DMS 273 (cell line): Measurements from ENCODE around the gene GATA2.

Experiments used
- DNase-seq: peaks from one replicate; lab custom pipeline; 2025; ENCODE audit not compliant: unreplicated experiment; lab: John Stamatoyannopoulos, UW

Gene GATA2

DNA sequence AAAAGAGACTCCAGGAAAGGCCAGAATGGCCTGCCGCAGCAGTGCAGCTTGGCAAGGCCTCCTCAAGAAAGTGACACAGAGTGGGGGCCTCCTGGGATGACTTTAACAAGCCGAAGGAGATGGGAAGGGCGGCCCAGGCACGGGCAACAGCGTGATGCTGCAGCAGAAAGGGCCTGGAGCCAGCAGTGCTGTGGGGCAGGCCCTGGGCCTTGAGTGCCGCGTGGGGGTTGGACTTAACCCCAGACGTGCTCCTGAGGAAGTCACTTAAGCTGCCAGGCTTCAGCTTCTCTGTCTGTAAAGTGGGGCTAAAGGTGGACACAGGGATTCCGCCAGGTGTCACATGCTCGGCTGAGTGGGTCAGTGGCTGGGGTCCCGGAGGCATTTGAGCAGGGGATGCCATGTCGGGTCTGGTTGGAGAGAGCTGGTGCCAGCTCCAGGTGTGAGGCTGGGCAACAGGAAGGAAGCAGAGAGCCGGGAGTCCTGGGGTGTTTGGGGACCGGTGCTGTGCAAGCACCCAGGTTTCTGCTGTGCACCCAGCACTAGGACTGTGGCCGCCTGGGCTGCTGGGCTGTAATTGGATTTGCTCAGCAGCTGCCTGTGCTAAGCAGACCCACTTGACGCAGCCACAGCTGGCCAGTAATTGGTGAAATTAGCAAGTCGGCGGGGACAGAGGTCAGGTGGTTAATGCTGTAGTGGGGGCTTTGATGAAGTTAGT, 34.1 kb downstream of the GATA2 start:
- DNase-seq: peak; percentile 57

DNA sequence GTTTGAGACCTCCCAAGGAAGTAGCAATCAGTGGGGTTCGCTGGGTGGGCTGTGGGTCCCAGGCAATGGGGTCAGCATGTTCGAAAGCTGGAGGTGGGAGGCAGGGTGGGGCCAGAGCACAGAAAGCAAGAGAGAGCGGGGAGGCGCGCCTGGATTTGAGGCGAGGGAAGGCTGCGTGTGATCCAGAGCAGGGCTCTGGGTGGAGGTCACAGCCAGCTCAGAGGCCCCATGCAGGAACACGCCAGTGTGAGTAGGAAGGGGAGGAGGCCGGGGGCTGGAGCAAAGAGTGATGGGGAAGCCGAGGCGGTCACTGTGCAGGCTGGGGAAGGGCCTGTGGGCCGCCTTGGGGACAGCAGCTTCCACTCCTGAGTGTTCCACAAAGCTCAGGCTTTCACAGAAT, 35.1 kb downstream of the GATA2 start:
- no peak for DNase-seq

DNA sequence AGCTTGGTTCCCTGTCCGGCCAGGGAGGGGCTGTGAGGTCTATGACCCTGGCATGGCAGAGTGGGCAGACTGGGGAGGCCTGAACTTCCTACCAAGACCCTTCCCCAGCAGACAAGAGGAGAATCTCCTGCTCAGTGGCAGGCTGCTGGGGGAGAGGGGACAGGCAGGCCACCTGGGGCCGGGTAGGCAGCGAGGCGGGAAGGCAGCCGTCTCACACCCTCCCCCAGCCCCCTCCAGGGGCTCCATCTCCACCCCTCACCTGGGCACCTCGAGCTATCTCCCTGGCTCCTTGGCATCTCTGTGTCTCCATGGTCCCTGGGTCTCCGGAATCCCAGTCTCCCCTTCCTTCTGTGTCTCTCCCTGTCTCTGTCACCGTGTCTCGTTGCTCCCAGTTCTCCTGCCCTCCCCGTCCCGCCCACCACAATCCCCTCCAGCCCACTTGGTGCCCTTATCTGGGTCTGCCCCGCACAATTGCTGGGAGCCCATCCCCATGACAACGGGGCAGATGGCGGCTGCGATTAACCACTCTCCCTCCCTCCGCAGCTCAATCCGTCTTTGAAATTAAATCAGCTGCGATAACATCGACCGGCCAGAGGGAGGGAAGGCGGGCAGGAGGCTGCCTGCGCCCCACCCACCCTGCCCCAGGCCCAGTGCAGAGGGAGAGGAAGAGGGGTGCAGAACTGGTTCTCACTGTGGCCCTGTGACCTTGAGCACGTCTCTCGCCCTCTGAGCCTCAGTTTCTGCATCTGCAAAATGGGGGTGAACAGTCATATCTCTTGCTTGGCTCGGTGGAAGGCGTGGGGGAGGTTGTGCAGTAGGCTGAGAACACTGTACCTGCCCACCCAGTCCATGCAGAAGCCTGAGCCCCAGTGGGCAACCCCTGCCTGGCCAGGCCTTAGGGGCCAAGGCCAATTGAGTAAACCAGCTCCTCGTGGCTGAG, 36.0 kb downstream of the GATA2 start:
- peak; percentile 92 for DNase-seq

DNA sequence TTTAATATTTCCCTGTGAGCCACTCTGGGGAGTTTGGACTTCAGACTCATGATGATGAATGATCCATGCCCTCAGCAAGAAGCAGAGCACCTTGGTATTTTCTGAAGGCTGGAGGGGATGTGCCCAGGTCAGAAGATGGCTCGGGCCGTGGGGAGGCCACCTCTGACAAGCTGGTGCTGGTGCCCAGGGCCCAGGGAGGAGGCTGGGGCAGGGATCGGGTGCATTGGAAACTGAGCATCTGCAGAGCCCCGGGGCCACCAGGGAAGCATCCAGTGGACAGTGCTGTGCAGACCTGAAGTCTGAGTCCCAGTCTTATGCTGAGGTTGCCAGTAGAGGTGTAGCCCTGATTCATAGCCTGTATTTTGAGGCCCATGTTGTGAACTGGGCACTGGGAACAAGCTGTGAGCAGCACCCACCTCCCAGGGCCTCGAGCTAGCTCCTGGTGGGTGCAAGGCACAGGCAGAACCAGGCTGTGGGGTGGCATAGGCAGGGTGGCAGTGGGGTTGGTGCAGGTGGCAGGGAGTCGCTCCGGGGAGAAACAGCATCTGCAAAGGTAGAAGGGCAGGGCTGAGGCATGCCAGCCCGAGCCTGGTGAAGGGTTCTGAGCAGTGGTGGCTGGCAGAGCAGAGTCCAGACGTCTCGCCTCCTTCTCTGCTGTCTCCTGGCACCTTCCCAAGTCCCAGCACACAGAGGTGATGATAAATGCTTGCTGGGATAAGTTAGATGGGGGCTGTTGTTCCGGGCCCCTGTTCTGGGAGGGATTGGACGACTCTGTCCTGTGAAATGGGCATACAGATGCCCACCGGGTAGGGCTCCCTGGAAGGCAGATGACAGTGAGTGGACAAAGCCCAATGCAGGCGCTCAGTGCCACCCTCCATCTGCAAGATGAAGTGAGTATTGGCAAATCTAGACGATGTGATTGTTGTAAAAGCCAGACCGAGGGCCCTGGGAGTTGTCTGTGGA, 36.9 kb downstream of the GATA2 start:
- peak; percentile 82 for DNase-seq

DNA sequence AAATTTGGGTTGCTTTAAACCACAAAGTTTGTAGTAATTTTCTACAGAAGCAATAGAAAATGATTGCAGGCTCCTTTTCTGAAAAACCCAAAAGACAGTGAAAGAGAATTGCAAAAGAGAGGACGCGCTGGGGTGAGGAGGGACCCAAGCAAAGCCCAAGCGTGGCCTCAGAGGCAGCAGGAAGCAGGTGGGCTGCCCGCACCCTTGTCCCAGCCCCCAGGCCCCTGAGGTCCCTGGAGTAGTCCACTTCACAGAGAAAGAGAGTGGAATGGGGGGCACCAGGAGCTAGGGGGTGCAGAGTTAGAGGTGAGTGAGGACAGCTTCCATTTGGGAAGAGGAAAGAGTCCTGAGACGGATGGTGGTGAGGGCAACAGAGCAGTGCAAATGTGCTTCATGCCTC, 37.9 kb downstream of the GATA2 start:
- no peak for DNase-seq

DNA sequence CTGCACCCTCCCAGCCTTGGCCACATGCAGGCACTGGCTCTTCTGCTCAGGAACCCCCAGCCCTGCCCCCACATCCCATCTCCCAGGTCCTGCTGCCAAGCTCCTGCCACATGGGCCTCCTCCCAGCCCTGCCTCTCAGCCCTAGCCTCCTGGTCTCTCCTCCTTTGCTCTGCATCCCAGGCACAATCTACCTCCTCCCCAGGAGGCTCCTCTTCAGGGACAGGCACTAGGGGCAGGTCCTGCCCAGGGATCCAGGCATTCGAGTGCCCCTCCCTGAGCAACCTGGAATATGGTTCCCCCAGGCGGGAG, 38.7 kb downstream of the GATA2 start:
- no peak for DNase-seq

DNA sequence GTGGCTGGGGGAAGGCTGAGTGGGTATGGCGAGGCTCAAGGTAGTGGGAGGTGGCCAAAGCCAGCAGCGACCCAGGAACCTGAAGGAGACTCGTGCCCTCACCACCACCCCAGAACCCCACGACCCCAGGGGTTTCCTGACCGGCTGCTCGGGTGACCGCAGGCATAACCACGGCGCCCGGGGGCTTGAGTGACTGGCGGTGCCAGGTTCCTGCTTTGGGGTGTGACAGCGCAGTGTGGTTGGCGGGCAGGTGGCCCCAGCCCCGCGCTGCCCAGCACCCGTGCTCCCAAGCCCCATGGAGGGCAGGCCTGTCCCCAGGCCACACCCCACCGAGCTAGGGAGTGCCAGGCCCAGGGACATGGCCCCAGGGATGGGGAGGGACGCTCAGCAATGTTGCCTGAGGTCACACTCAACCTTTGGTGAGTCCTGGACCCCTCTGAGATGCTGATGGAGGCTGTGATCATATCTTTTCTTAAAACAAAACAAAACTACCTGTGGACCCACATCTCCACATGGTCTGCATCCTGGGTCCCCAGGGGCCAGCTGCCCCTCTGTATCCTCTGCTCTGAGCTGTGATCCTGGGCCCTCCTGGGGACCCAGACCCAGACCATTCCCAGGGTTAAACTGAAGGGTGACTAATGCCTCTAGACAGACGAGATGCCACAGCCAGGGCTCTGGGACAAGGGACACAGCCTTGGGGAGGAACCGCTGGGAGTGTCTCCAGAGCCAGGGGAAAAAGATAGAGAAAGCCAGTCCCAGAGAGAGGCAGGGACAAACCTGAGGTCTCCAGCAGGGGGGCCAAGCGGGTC, 39.3 kb downstream of the GATA2 start:
- no peak for DNase-seq

DNA sequence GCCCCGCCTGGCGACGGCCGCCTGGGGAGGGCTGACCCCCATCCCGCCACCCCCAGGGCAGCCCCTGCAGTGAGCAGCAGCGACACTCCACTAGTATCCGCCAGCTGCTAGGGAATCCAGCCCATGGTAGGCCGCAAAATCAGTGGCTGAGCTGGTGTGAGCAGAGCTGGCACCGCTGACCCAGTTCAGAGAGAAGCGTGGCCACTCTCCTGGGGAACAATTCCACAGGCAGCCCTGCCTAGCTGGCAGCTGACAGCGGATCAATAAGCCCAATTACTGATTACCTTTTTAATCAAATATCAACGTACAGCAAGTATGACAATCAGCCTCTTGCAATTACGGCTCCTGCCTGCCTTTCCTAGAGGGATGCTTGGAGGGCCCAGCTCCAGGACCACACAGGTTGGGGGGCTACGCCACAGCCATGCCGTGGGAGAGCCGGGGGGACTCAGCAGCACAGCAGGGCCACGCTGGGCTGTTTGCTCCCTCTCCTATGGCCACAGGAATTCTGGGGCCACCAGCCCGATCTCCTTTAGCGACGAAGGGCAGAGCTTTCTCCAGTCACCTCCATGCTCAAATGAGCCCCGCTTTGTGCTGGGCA, 40.2 kb downstream of the GATA2 start:
- no peak for DNase-seq

DNA sequence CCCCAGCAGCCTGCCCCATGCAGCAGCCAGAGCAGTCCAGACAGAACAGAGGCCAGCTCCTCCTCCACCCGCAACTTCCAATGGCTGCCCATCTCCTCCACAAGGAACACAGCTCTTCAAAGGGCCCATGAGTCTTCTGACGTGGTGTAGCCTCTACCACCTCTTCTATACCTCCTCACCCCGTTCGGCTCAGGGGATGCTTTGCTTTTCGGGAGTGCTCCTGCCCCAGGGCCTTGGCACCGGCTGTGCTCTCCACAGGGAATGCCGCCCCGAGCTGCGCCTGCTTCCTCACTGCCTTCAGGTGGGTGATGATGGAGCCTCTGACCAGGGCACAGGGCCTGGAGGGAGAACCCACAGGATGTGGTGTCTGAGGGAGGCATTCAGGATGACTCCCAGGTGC, 40.9 kb downstream of the GATA2 start:
- no peak for DNase-seq

DNA sequence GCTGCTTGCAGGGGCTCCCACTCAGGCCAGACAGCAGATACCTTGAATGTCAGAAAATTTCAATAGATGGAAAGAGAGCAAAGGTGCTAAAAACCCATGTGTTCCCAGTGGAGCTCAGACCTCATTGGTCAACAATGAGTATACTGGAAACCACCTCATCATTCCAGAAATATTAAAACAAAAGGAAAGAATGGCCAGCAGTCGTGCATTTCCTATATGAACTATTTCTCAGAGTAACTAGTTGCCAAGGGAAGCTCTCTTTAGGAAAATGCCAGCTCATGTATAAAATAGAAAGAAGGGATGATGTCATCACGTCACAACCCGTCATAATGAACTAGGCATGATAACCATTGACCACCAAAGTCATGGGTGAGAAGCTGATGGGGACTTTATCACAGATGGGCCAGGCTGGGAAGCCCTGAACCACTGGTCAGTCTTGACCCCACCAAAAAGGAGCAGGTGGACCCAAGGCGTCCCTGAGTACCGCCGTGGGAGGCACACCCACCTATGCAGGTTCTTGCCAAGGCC, 43.8 kb downstream of the GATA2 start:
- no peak for DNase-seq

DNA sequence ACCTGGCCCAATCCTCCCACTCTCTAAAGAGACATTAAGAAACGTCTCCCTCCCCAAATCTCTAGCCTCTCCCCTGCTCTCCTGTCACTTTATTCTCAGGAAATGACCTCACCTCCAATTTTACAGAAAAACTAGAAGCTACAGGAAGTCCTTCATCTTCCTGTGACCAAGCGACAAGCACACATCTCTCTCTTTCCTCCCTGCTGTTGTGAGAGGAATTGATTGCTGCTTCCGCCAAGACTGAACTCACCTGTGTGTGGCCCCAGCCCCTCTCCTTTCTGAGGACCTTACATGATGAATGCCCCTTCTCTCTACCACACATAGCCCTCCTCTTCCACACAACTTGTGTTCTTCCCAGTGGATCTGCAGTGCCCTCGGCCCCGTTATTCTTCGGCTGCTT, 44.5 kb downstream of the GATA2 start:
- DNase-seq: no peak

DNA sequence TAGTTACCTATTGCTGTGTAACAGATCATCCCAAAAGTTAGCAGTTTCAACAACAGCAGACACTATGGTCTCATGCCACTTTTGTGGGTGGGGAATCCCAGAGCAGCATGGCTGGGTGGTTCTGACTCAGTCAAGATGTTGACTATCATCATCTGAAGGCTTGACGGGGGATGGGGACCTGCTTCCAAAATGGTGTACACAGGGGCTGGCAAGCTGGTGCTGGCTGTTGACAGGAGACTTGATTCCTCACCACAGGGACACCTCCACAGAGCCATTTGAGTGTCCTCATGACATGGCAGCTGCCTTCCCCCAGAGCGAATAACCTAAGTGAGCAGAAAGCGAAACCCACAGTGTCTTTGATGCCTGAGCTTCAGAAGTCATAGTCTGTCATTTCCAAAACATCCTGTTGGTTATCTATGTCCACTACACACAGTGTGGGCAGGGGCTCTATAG, 45.4 kb downstream of the GATA2 start:
- DNase-seq: no peak

DNA sequence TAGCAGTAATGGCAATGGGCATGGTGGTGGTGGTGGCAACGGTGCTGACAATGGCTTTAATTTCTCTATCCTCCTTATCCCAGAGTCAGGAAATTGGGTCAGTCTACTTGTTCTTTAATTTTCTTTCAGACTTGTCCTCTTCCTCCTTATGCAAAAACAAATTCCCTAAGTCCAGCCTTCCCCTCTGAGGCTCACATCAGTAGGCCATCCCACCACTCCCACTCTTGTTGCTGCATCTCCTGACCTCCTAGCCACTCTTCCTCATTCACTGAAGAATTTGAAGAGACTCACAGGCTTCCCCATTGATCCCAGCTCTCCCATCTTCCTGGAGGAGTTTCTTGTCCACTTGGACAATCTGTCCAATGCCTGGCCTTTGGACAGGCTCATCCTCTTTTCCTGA, 46.2 kb downstream of the GATA2 start:
- no peak for DNase-seq

DNA sequence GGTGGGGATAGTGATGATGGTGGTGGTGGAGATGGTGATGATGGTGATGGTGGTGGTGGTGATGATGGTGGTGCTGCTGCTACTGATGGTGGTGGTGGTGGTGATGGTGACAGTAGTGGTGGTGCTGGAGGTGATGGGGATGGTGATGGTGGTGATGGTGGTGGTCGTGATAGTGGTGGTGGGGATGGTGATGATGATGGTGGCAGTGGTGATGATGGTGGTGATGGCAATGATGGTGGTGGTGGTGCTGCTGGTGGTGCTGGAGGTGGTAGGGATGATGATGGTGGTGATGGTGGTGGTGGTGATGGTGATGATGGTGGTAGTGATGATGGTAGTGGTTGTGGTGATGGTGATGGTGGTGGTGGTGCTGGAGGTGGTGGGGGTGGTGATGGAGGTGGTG, 47.6 kb downstream of the GATA2 start:
- DNase-seq: no peak

DNA sequence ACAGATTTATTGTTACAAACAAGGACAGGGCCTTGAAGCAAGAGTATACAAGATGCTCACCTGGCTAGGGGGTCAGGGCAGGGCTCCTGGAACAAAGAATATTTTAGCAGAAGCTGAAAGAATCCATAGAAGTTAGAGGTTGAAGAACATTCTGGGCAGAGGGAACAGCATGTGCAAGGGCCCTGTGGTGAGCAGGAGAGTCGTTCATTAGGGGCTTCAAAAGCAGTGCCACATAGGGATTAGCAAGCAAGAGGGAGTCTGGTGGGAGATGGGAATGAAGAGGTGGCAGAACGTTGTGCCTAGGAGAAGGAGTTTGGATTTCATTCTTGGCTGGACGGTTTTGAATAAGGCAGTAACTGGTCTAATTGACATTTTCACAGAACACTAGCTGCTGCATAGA, 49.2 kb downstream of the GATA2 start:
- no peak for DNase-seq

DNA sequence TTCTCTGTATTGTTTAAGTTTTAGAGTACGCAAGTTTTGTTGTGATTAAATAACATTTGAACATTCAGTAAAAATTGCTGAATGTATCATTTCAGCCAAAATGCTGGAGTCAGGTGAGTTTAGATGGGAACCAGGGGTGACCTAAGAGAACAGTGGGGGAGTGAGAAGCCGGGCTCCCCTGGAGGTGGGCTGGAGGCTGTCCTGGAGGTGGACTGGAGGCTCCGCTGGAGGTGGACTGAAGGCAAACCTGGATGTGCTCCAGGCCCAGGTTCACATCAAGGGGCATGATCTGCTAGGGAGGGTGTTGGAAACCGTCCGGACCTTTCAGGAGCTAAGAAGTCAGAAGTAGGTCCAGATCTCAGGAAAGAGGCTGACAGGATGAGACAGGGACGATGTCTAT, 50.1 kb downstream of the GATA2 start:
- no peak for DNase-seq

DNA sequence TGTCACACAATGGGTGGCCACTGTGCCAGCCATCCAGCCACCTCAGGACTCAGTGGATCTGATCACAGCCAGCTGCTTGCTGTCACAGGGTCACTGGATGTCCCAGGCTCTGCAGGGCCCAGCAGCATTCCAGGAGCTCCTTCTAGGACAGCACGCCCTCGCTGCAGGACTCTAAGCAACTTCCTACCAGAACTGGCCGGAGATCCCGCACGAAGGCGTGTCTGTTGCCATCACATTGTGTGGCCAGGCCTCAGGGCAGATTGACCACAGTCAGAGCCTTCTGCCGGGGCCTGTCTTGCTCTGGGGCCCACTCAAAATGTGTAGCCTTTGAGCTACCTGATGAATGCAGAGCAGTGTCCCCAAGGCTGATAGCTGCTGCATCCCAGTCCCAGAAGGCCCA, 50.9 kb downstream of the GATA2 start:
- DNase-seq: no peak

DNA sequence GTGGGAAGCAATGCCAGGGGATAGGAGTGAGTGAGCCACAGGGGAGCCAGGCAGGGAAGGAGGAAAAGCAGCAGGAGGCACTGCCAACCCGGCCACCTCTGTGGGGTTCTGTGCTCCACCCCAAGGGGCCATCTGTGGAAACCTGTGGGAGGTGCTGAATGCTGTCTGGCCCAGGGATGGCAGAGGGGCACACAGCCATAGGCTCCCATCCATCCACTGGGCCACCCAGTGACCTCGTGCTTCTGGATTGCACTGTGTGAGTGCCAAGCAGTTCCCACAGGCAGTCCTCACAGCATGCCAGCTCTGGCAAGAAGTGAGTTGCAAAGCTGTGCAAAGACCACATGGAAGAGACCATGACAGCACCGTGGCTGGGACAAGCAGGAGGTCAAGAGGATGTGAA, 53.8 kb downstream of the GATA2 start:
- no peak for DNase-seq

DNA sequence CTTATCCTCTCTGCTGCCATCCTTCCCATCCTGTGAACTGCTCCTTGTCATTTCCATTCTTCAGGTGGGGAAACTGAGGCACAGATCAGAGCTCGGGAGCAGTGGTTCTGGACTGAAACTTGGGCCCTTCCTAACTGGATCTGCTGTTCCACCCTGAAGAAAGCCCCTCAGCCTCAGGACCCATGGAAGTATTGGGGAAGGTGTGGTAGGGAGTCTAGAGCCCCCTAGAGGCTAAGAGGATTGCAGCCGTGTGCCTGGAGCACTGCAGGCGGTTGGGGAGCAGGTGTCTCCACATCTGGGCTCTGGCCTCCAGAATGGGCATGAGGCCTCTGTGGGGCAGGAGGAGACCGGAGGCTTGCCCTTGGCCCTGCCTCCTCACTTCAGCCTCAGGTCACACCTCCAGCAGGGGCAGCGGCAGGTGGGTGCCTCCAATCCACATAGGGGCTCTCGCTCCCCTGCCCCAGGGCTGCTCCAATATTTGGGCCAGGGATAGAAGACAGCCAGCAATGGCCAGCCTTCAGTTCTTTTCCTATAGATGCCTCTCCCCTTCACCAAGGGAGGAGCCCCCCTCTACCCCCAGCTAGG, 54.4 kb downstream of the GATA2 start:
- peak; percentile 62 for DNase-seq

DNA sequence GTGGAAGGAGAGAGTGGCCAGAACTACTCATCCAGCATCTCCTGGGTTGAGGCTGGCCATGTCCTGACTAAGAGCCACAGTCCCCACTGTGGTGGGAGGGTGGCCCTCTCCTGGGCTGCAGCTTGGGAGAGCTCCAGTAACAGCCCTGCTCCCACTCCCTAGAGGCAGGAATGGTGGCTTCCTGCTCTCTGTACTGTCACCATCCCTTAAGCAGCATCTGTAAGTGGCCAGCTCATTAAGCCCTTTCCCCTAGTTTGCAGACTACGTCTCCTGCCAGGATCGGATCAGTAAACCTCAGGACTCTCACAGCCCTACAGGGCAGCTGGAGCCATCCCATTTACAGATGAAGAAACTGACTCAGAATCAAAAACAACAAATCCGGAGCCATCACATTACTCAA, 56.8 kb downstream of the GATA2 start:
- DNase-seq: no peak
